SJSA1 (cell line): ENCODE results near the gene BCKDHA. TPM values are rescaled to one million over a fixed set of nuclear protein-coding genes. Genes with fewer than 3 reads are reported as not detected.
"Not testable (repeated sequence)": the region's sequence is repeated elsewhere in the genome, so short reads cannot be mapped to it uniquely, and the experiment has no call there.

Experiments used
- DNase-seq, 2 experiments: peaks; one replicate each; pipeline ENCODE4 v3.0.0-alpha.2; 2015 to 2020; ENCODE audit warnings: low spot score in 2 of 2, low read depth in 1 of 2
- H3K27ac ChIP-seq: fragments of 250-450 bp; sonication (Bioruptor Pico); 2 replicates; pipeline ENCODE4 v1.5.1; 2020; ENCODE audit warnings: mild to moderate bottlenecking, moderate library complexity
- H3K27me3 ChIP-seq: fragments of 250-450 bp; sonication (Bioruptor Pico); replicated peaks from 2 replicates; pipeline ENCODE4 v1.5.1; 2020; ENCODE audit warnings: mild to moderate bottlenecking, moderate library complexity
- H3K36me3 ChIP-seq: fragments of 250-450 bp; sonication (Bioruptor Pico); 2 replicates; pipeline ENCODE4 v1.5.1; 2020; ENCODE audit warnings: mild to moderate bottlenecking
- H3K4me1 ChIP-seq: fragments of 250-450 bp; sonication (Bioruptor Pico); replicated peaks from 2 replicates; pipeline ENCODE4 v1.6.1; 2021; ENCODE audit warnings: mild to moderate bottlenecking
- H3K4me3 ChIP-seq: fragments of 250-450 bp; sonication (Bioruptor Pico); 2 replicates; pipeline ENCODE4 v1.5.1; 2020; ENCODE audit warnings: mild to moderate bottlenecking
- H3K9me3 ChIP-seq: fragments of 250-450 bp; sonication (Bioruptor Pico); replicated peaks from 2 replicates; pipeline ENCODE4 v1.5.1; 2020; ENCODE audit warnings: mild to moderate bottlenecking
- total RNA-seq: library from RNA; depleted of rRNA; stranded (reverse); fragments of >200 nt; shearing (Covaris generic); gene quantifications from 2 replicates; pipeline ENCODE4 v1.2.3, GENCODE V29; 2014

BCKDHA gene
- total RNA-seq, 1 experiment from 2014 or later = 25.5 TPM

GRCh38 chr19:41403181-41403970 lies 5.8 kb downstream of the BCKDHA start:
- no peaks in the 10 kb centered on the region for H3K36me3 ChIP-seq
- H3K27me3 ChIP-seq = no peaks in the 10 kb centered on the region
- H3K4me3 ChIP-seq = no peak overlapping the region
- H3K4me1 ChIP-seq = peaks cover 5% of the 10 kb centered on the region
- H3K27ac ChIP-seq = no peak overlapping the region
- no peak for DNase-seq
- H3K9me3 ChIP-seq = no peaks in the 10 kb centered on the region

- DNase-seq = no peak
- Histone ChIP-seq H3K9me3 (no peaks in the 10 kb centered on the region), H3K27ac (no peak overlapping the region), H3K4me1 (no peaks in the 10 kb centered on the region), H3K36me3 (no peaks in the 10 kb centered on the region), H3K27me3 (no peaks in the 10 kb centered on the region), H3K4me3 (no peak overlapping the region)
Measured at GRCh38 chr19:41405776-41406175, 8.2 kb downstream of the BCKDHA start.

- H3K27ac ChIP-seq = no peak overlapping the region
- no peak for DNase-seq
- no peaks in the 10 kb centered on the region for H3K9me3 ChIP-seq
- H3K4me1 ChIP-seq = no peaks in the 10 kb centered on the region
- H3K27me3 ChIP-seq = no peaks in the 10 kb centered on the region
- no peaks in the 10 kb centered on the region for H3K36me3 ChIP-seq
- H3K4me3 ChIP-seq = no peak overlapping the region
Measured at GRCh38 chr19:41407271-41407670, 9.7 kb downstream of the BCKDHA start.

- H3K9me3 ChIP-seq = no peaks in the 10 kb centered on the region
- peaks cover 3% of the 10 kb centered on the region; the same call in 1 of the 2 replicates for H3K36me3 ChIP-seq
- H3K4me1 ChIP-seq = no peaks in the 10 kb centered on the region
- H3K27ac ChIP-seq = no peak overlapping the region
- DNase-seq = no peak
- no peak overlapping the region for H3K4me3 ChIP-seq
- no peaks in the 10 kb centered on the region for H3K27me3 ChIP-seq
Measured at GRCh38 chr19:41408256-41408655, 10.6 kb downstream of the BCKDHA start.

GRCh38 chr19:41408846-41409245 lies 11.2 kb downstream of the BCKDHA start:
- H3K9me3 ChIP-seq, H3K27me3 ChIP-seq, DNase-seq, H3K27ac ChIP-seq, H3K4me3 ChIP-seq, H3K4me1 ChIP-seq, H3K36me3 ChIP-seq: not testable (repeated sequence)

GRCh38 chr19:41409288-41409687 lies 11.7 kb downstream of the BCKDHA start:
- H3K4me1 ChIP-seq = no peaks in the 10 kb centered on the region
- H3K36me3 ChIP-seq = peaks cover 3% of the 10 kb centered on the region
- no peak overlapping the region for H3K4me3 ChIP-seq
- H3K27me3 ChIP-seq = no peaks in the 10 kb centered on the region
- no peak for DNase-seq
- H3K27ac ChIP-seq = no peak overlapping the region
- no peaks in the 10 kb centered on the region for H3K9me3 ChIP-seq

GRCh38 chr19:41410336-41411054 lies 12.9 kb downstream of the BCKDHA start:
- no peaks in the 10 kb centered on the region for H3K9me3 ChIP-seq
- H3K4me1 ChIP-seq = no peaks in the 10 kb centered on the region
- no peak for DNase-seq
- peaks cover 3% of the 10 kb centered on the region for H3K36me3 ChIP-seq
- no peak overlapping the region for H3K27ac ChIP-seq
- no peak overlapping the region for H3K4me3 ChIP-seq
- no peaks in the 10 kb centered on the region for H3K27me3 ChIP-seq

- no peak for DNase-seq
- H3K9me3 ChIP-seq = no peaks in the 10 kb centered on the region
- no peaks in the 10 kb centered on the region for H3K27me3 ChIP-seq
- H3K4me1 ChIP-seq = no peaks in the 10 kb centered on the region
- no peak overlapping the region for H3K4me3 ChIP-seq
- H3K36me3 ChIP-seq = peaks cover 6% of the 10 kb centered on the region
- no peak overlapping the region for H3K27ac ChIP-seq
Measured at GRCh38 chr19:41411100-41411967, 13.7 kb downstream of the BCKDHA start.

- no peaks in the 10 kb centered on the region for H3K4me1 ChIP-seq
- H3K4me3 ChIP-seq = no peak overlapping the region
- no peak overlapping the region for H3K27ac ChIP-seq
- no peak for DNase-seq
- H3K36me3 ChIP-seq = peaks cover 11% of the 10 kb centered on the region
- H3K9me3 ChIP-seq = no peaks in the 10 kb centered on the region
- no peaks in the 10 kb centered on the region for H3K27me3 ChIP-seq
Measured at GRCh38 chr19:41411968-41412265, 14.3 kb downstream of the BCKDHA start.

GRCh38 chr19:41412953-41413352 lies 15.3 kb downstream of the BCKDHA start:
- H3K36me3 ChIP-seq = peaks cover 11% of the 10 kb centered on the region
- H3K4me1 ChIP-seq = no peaks in the 10 kb centered on the region
- H3K27ac ChIP-seq = no peak overlapping the region
- no peaks in the 10 kb centered on the region for H3K27me3 ChIP-seq
- no peaks in the 10 kb centered on the region for H3K9me3 ChIP-seq
- no peak overlapping the region for H3K4me3 ChIP-seq
- DNase-seq = no peak

GRCh38 chr19:41413947-41414346 lies 16.3 kb downstream of the BCKDHA start:
- H3K4me3 ChIP-seq = no peak overlapping the region
- no peak overlapping the region for H3K27ac ChIP-seq
- DNase-seq = no peak
- H3K36me3 ChIP-seq = peaks cover 14% of the 10 kb centered on the region
- H3K27me3 ChIP-seq = no peaks in the 10 kb centered on the region
- no peaks in the 10 kb centered on the region for H3K4me1 ChIP-seq
- no peaks in the 10 kb centered on the region for H3K9me3 ChIP-seq

GRCh38 chr19:41414461-41414860 lies 16.8 kb downstream of the BCKDHA start:
- no peak overlapping the region for H3K27ac ChIP-seq
- H3K4me3 ChIP-seq = no peak overlapping the region
- peaks cover 19% of the 10 kb centered on the region for H3K36me3 ChIP-seq
- H3K27me3 ChIP-seq = no peaks in the 10 kb centered on the region
- no peak for DNase-seq
- H3K9me3 ChIP-seq = no peaks in the 10 kb centered on the region
- no peaks in the 10 kb centered on the region for H3K4me1 ChIP-seq

GRCh38 chr19:41415154-41415571 lies 17.5 kb downstream of the BCKDHA start:
- no peak overlapping the region for H3K4me3 ChIP-seq
- H3K9me3 ChIP-seq = no peaks in the 10 kb centered on the region
- peaks cover 23% of the 10 kb centered on the region for H3K36me3 ChIP-seq
- no peak overlapping the region for H3K27ac ChIP-seq
- DNase-seq = no peak
- no peaks in the 10 kb centered on the region for H3K27me3 ChIP-seq
- H3K4me1 ChIP-seq = no peaks in the 10 kb centered on the region

GRCh38 chr19:41416194-41416674 lies 18.6 kb downstream of the BCKDHA start:
- no peak for DNase-seq
- Histone ChIP-seq H3K9me3 (no peaks in the 10 kb centered on the region), H3K27me3 (no peaks in the 10 kb centered on the region), H3K36me3 (peaks cover 30% of the 10 kb centered on the region), H3K27ac (no peak overlapping the region), H3K4me1 (no peaks in the 10 kb centered on the region), H3K4me3 (no peak overlapping the region)
